ENCODE measurements around the gene FAM83C.

The FAM83C gene

GRCh38 chr20:35288325-35289060 is 3.7 kb downstream of the FAM83C start:
- H3K27ac ChIP-seq: no peak overlapping the region
- TF ChIP-seq, protein P1, sequence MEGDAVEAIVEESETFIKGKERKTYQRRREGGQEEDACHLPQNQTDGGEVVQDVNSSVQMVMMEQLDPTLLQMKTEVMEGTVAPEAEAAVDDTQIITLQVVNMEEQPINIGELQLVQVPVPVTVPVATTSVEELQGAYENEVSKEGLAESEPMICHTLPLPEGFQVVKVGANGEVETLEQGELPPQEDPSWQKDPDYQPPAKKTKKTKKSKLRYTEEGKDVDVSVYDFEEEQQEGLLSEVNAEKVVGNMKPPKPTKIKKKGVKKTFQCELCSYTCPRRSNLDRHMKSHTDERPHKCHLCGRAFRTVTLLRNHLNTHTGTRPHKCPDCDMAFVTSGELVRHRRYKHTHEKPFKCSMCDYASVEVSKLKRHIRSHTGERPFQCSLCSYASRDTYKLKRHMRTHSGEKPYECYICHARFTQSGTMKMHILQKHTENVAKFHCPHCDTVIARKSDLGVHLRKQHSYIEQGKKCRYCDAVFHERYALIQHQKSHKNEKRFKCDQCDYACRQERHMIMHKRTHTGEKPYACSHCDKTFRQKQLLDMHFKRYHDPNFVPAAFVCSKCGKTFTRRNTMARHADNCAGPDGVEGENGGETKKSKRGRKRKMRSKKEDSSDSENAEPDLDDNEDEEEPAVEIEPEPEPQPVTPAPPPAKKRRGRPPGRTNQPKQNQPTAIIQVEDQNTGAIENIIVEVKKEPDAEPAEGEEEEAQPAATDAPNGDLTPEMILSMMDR (IDR thresholded peaks at IDR 0.05; ENCODE audit: low read depth, low read length, missing control alignments): no peak
- no peaks in the 10 kb centered on the region for H3K27me3 ChIP-seq (replicated peaks)
- in situ Hi-C loops (cut with HindIII; ENCODE audit: low pct_ligation_motif_present, low sequenced_read_pairs): no loop called here
- H3K4me3 ChIP-seq (ENCODE audit: low read depth, low read length): no peak overlapping the region
- H3K36me3 ChIP-seq (replicated peaks): no peaks in the 10 kb centered on the region
- DNase-seq: no peak

GRCh38 chr20:35287509-35288324 is 4.5 kb downstream of the FAM83C start:
- Histone ChIP-seq H3K4me3 (ENCODE audit: low read depth, low read length) (no peak overlapping the region), H3K27ac (no peak overlapping the region), H3K36me3 (replicated peaks) (peaks cover 3% of the 10 kb centered on the region), H3K27me3 (replicated peaks) (no peaks in the 10 kb centered on the region)
- TF ChIP-seq, protein P1 (IDR thresholded peaks at IDR 0.05; ENCODE audit: low read depth, low read length, missing control alignments): no peak
- in situ Hi-C loops (cut with HindIII; ENCODE audit: low pct_ligation_motif_present, low sequenced_read_pairs): no loop called here
- no peak for DNase-seq

GRCh38 chr20:35286899-35287508 is 5.2 kb downstream of the FAM83C start:
- Histone ChIP-seq H3K4me3 (ENCODE audit: low read depth, low read length) (no peak overlapping the region), H3K27ac (no peak overlapping the region), H3K27me3 (replicated peaks) (no peaks in the 10 kb centered on the region), H3K36me3 (replicated peaks) (peaks cover 6% of the 10 kb centered on the region)
- in situ Hi-C loops (cut with HindIII; ENCODE audit: low pct_ligation_motif_present, low sequenced_read_pairs): no loop called here
- no peak for DNase-seq
- TF ChIP-seq, protein P1 (IDR thresholded peaks at IDR 0.05; ENCODE audit: low read depth, low read length, missing control alignments): no peak

- no peak overlapping the region for H3K4me3 ChIP-seq (ENCODE audit: low read depth, low read length)
- in situ Hi-C loops (cut with HindIII; ENCODE audit: low pct_ligation_motif_present, low sequenced_read_pairs): no loop called here
- TF ChIP-seq, protein P1 (IDR thresholded peaks at IDR 0.05; ENCODE audit: low read depth, low read length, missing control alignments): no peak
- no peak overlapping the region for H3K27ac ChIP-seq
- no peak for DNase-seq
- no peaks in the 10 kb centered on the region for H3K27me3 ChIP-seq (replicated peaks)
- H3K36me3 ChIP-seq (replicated peaks): peaks cover 6% of the 10 kb centered on the region
Observed at GRCh38 chr20:35286077-35286898, 5.9 kb downstream of the FAM83C start.

GRCh38 chr20:35285806-35286076 is 6.5 kb downstream of the FAM83C start:
- no peaks in the 10 kb centered on the region for H3K27me3 ChIP-seq (replicated peaks)
- peaks cover 8% of the 10 kb centered on the region for H3K36me3 ChIP-seq (replicated peaks)
- H3K4me3 ChIP-seq (ENCODE audit: low read depth, low read length): no peak overlapping the region
- in situ Hi-C loops (cut with HindIII; ENCODE audit: low pct_ligation_motif_present, low sequenced_read_pairs): no loop called here
- H3K27ac ChIP-seq: no peak overlapping the region
- TF ChIP-seq, protein P1 (IDR thresholded peaks at IDR 0.05; ENCODE audit: low read depth, low read length, missing control alignments): no peak
- no peak for DNase-seq

Measured in brain microvascular endothelial cell (primary cell).